Ovary (tissue), 9 donors: ENCODE data around the gene TACR1. TPM values are rescaled to one million over a fixed set of nuclear protein-coding genes. Genes with fewer than 3 reads are reported as not detected.

ENCODE experiments used
- DNase-seq, 5 donors: peaks; one replicate each; pipeline ENCODE4 v3.0.0-alpha.2; 2019 to 2020
- H3K27ac ChIP-seq, 2 donors: fragments of 200-600 bp; one replicate each; pipeline versions ENCODE4 v1.5.1 to v1.8.0; 2019 to 2022
- H3K27me3 ChIP-seq: fragments of 200-600 bp; one replicate; pipeline ENCODE4 v1.8.0; 2022
- H3K36me3 ChIP-seq: fragments of 200-600 bp; sonication (generic); one replicate; pipeline ENCODE4 v1.5.1; 2019
- H3K4me1 ChIP-seq: one replicate; pipeline ENCODE4 v1.8.1; 2013; ENCODE audit warnings: mild to moderate bottlenecking, moderate library complexity; ENCODE audit not compliant: insufficient read depth
- H3K4me3 ChIP-seq: fragments of 200-600 bp; sonication (generic); one replicate; pipeline ENCODE4 v1.5.1; 2017
- H3K9me3 ChIP-seq, 2 donors: fragments of 200-600 bp in 1 of 2; sonication (generic) in 1 of 2; one replicate each; pipeline versions ENCODE4 v1.5.1 to v1.8.1; 2013 to 2019; ENCODE audit warnings: mild to moderate bottlenecking in 1 of 2, moderate library complexity in 1 of 2
- EP300 ChIP-seq: sonication (generic); formaldehyde crosslinking; IDR thresholded peaks from one replicate; pipeline ENCODE4 v1.6.1; 2017; ENCODE audit warnings: antibody characterized with exemption
- POLR2A ChIP-seq: fragments of 450-650 bp; IDR thresholded peaks from one replicate; pipeline ENCODE4 v1.6.1; 2017; ENCODE audit warnings: antibody characterized with exemption, mild to moderate bottlenecking, moderate library complexity
- WGBS, 3 donors: extraction: QIAGEN DNeasy Blood & Tissue Kit in 1 of 3; methylation state at CpG; one replicate each; pipeline versions ENCODE4 v1.1.5 to v1.1.7; 2013 to 2017; 5-methylcytosine and 5-hydroxymethylcytosine counted together
- intact Hi-C, 4 donors: fragments of 100-400 bp; cut with DNase I; formaldehyde crosslinking; loops; one replicate each; pipeline versions ENCODE4 v1.11.0 to v1.15.1; 2022 to 2023
- polyA plus RNA-seq, 2 donors: library from polyadenylated mRNA; stranded (reverse); fragments of 200-250 nt in 1 of 2; fragments of 350-450 nt in 1 of 2; fragmentation: Illumina TruSeq in 1 of 2; extraction: RNeasy Lipid Tissue Mini Kit (QIAGEN cat#74804) in 1 of 2; gene quantifications; one replicate each; pipeline ENCODE4 v1.2.3, GENCODE V29; 2013 to 2014
- total RNA-seq, 7 donors: library from RNA; depleted of rRNA in 2 of 7; stranded (reverse); fragments of >200 nt in 2 of 7; fragmentation: NEBNext Ultra II Directional in 3 of 7; extraction: Animal tissue kit (Norgen Biotek cat#: 25700) in 3 of 7; gene quantifications; one replicate each; pipeline versions ENCODE4 v1.1.0 to v1.2.4, GENCODE V29; 2016 to 2023
- TF ChIP-seq, protein P1 (sequence below), 3 donors: fragments of 450-650 bp in 2 of 3; fragments of 200-600 bp in 1 of 3; IDR thresholded peaks; one replicate each; pipeline versions ENCODE4 v1.5.1 to v1.8.0; 2016 to 2022; ENCODE audit warnings: antibody characterized with exemption in 3 of 3, mild to moderate bottlenecking in 1 of 3
- donor health status: DM: no; HTN: no; CAD: no; lungs with moderate emphysema.
- donor health status: DM: no; HTN: no; CAD: no.
- donor health status: Bipolar disorder and iron deficiency.
- donor health status: DM: yes; HTN: yes; CAD: no.
- donor health status: DM: no; HTN: no; CAD: no.
- donor health status: DM: yes; HTN: yes; CAD: no.

Gene TACR1
- total and polyA plus RNA-seq, 9 donors: 0.43 to 4.4 (median 1.3) TPM

DNA sequence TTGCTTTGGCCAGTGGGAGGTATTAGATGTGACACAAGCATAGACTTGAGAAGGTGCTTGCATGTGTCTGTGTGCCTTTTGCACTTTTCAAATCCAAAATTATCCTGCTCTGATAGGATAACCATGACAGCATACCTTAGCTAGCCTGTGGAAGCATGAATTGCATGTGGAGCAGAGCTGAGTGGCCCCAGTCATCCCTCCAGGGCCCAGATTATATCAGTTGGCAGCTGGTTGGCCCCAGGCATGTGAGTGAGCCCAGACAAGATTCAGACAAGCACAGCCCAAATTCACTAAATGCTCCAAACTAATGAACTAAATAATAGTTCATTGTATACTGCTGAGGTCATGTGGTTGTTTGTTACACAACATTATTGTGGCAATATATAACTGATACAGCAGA, 18.8 kb downstream of the TACR1 start:
- Histone ChIP-seq H3K9me3 (no peaks in the 10 kb centered on the region), H3K27me3 (no peaks in the 10 kb centered on the region), H3K4me1 (peaks cover 2% of the 10 kb centered on the region), H3K36me3 (no peaks in the 10 kb centered on the region), H3K27ac (no peak overlapping the region), H3K4me3 (no peak overlapping the region)
- DNase-seq: no peak
- no peak for TF ChIP-seq EP300
- no peak for TF ChIP-seq POLR2A
- TF ChIP-seq, protein P1, sequence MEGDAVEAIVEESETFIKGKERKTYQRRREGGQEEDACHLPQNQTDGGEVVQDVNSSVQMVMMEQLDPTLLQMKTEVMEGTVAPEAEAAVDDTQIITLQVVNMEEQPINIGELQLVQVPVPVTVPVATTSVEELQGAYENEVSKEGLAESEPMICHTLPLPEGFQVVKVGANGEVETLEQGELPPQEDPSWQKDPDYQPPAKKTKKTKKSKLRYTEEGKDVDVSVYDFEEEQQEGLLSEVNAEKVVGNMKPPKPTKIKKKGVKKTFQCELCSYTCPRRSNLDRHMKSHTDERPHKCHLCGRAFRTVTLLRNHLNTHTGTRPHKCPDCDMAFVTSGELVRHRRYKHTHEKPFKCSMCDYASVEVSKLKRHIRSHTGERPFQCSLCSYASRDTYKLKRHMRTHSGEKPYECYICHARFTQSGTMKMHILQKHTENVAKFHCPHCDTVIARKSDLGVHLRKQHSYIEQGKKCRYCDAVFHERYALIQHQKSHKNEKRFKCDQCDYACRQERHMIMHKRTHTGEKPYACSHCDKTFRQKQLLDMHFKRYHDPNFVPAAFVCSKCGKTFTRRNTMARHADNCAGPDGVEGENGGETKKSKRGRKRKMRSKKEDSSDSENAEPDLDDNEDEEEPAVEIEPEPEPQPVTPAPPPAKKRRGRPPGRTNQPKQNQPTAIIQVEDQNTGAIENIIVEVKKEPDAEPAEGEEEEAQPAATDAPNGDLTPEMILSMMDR (IDR thresholded peaks at IDR 0.05): no peak
- intact Hi-C loops: no loop called here

DNA sequence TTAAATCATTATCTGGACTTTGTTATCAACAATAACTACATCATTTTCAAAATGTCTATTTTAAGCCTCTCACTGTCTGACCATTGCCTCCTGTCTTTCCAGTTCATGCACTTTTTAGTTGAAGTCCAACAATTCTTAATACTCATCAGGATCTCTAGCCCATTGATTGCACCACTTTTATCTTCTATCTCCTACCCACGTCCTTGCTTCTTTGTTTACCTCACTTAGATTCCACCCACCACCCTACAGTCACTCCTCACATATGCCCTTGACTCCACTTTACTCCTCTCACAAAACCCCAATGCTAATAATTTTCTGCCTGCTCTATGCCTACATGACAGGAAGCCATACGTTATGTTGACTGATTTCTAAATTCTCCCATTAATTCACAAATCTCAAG, 21.9 kb downstream of the TACR1 start:
- no peaks in the 10 kb centered on the region for H3K36me3 ChIP-seq
- H3K4me1 ChIP-seq: peaks cover 2% of the 10 kb centered on the region
- WGBS, 3 donors: 60 to 65% (median 61%) methylated on average over 2 of the region's 2 CpGs
- TF ChIP-seq EP300 (no peak), POLR2A (no peak)
- TF ChIP-seq, protein P1 (IDR thresholded peaks at IDR 0.05): no peak
- no peak overlapping the region for H3K27ac ChIP-seq
- no peak overlapping the region for H3K4me3 ChIP-seq
- H3K27me3 ChIP-seq: no peaks in the 10 kb centered on the region
- intact Hi-C loops: no loop called here
- DNase-seq: no peak
- no peaks in the 10 kb centered on the region for H3K9me3 ChIP-seq

DNA sequence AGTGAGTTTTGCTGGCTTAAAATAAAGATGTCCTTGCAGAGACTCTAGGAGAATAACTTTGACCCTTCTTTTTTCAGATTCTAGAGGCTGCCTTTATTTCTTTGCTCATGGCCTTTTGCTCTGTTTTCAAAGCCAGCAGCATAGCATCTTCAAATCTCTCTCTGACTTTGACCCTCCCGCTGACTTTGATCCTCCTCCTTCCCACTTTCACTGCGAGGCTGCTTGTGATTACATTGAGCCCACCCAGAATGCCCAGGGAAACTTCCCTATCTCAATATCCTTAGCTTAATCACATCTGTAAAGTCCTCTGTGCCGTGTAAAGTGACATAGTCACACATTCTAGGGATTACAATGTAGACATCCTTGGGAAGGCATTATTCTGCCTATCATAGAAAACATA, 23.9 kb downstream of the TACR1 start:
- Histone ChIP-seq H3K4me1 (no peaks in the 10 kb centered on the region), H3K27me3 (no peaks in the 10 kb centered on the region), H3K9me3 (no peaks in the 10 kb centered on the region), H3K4me3 (no peak overlapping the region), H3K36me3 (no peaks in the 10 kb centered on the region), H3K27ac (no peak overlapping the region)
- 42 to 47% (median 46%) methylated on average over 3 of the region's 3 CpGs for WGBS, 3 donors
- no peak for DNase-seq
- intact Hi-C loops: no loop called here
- no peak for TF ChIP-seq POLR2A
- no peak for TF ChIP-seq EP300
- TF ChIP-seq, protein P1 (IDR thresholded peaks at IDR 0.05): no peak

DNA sequence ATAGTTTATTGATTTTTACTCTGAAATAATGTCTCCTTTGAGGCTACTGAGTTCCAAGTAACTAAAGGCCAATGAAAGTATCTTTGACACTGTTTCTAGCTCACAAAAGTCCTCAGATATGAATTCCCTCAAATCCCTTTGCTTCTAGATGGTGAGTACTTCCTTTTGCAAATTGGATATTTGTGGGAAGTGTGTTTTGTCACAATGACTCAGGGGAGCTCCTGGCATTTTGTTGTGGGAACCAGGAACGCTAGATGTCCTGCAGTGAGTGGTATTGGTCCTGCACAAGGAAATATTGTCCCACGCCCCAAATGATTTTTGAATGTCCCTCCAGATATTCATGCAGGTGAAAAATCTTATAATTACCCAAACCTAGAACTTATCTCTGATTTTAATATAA, 24.3 kb downstream of the TACR1 start:
- Histone ChIP-seq H3K4me1 (no peaks in the 10 kb centered on the region), H3K4me3 (no peak overlapping the region), H3K27ac (no peak overlapping the region), H3K9me3 (no peaks in the 10 kb centered on the region), H3K36me3 (no peaks in the 10 kb centered on the region), H3K27me3 (no peaks in the 10 kb centered on the region)
- TF ChIP-seq POLR2A: no peak
- TF ChIP-seq, protein P1 (IDR thresholded peaks at IDR 0.05): no peak
- 92 to 98% (median 96%) methylated on average over 2 of the region's 2 CpGs for WGBS, 3 donors
- no peak for DNase-seq
- intact Hi-C loops: no loop called here

DNA sequence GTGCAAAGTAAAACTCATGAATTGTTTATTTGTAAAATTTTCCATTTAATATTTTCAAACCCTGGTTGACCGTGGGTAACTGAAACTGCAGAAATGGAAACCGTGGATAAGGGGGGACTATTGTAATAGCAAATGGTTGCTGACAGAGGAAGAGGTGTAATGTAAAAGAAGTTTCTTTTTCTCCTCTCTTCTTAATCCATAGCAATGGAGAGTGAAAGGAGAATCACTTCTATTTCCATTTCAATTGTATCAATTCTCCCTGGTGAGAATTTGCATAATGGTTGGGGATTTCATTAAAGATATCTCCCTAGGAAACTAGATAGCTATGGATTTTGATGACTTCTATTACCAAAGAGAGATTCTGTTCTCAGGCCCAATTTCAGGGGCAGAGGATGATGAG, 24.8 kb downstream of the TACR1 start:
- Histone ChIP-seq H3K4me1 (no peaks in the 10 kb centered on the region), H3K27me3 (no peaks in the 10 kb centered on the region), H3K27ac (no peak overlapping the region), H3K4me3 (no peak overlapping the region), H3K9me3 (no peaks in the 10 kb centered on the region), H3K36me3 (no peaks in the 10 kb centered on the region)
- no peak for DNase-seq
- WGBS, 3 donors: 72 to 83% (median 78%) methylated on average over 2 of the region's 2 CpGs
- intact Hi-C loops: no loop called here
- TF ChIP-seq POLR2A (no peak), EP300 (no peak)
- TF ChIP-seq, protein P1 (IDR thresholded peaks at IDR 0.05): no peak
